Astrocyte (in vitro differentiated cells and primary cell): ENCODE results near the gene MB. TPM values are rescaled to one million over a fixed set of nuclear protein-coding genes. Genes with fewer than 3 reads are reported as not detected.
A peak's percentile ranks its signal among the peaks of the same experiment; 100 is the strongest.

Source experiments
- DNase-seq: peaks from one replicate; pipeline ENCODE4 v3.0.0-alpha.2; 2010; ENCODE audit warnings: low read depth
- FAIRE-seq: peaks from 2 replicates; lab custom pipeline; 2011; peaks lifted over from hg19 to GRCh38; lab: Jason Lieb, UNC
- H2AFZ ChIP-seq: 2 replicates; pipeline ENCODE4 v1.6.0; 2012; ENCODE audit warnings: low read depth, low read length, inconsistent platforms
- H3K27ac ChIP-seq: 2 replicates; pipeline ENCODE4 v1.5.1; 2011; ENCODE audit warnings: low read depth, low read length, inconsistent platforms
- H3K27me3 ChIP-seq: 2 replicates; pipeline ENCODE4 v1.6.0; 2011; ENCODE audit warnings: low read length, inconsistent platforms; ENCODE audit not compliant: insufficient read depth
- H3K36me3 ChIP-seq: 2 replicates; pipeline ENCODE4 v1.5.1; 2011; ENCODE audit warnings: low read length, inconsistent platforms; ENCODE audit not compliant: insufficient read depth
- H3K4me1 ChIP-seq: 2 replicates; pipeline ENCODE4 v1.5.1; 2011; ENCODE audit warnings: low read length, inconsistent platforms; ENCODE audit not compliant: insufficient read depth
- H3K4me2 ChIP-seq: 2 replicates; pipeline ENCODE4 v1.6.0; 2012; ENCODE audit warnings: low read length, inconsistent platforms
- H3K4me3 ChIP-seq: 2 replicates; pipeline ENCODE4 v1.5.1; 2011; ENCODE audit warnings: low read depth, mild to moderate bottlenecking, low read length, inconsistent platforms; ENCODE audit not compliant: insufficient read depth
- H3K79me2 ChIP-seq: 2 replicates; pipeline ENCODE4 v1.6.0; 2012; ENCODE audit warnings: mild to moderate bottlenecking, low read length, inconsistent platforms; ENCODE audit not compliant: insufficient read depth
- H3K9ac ChIP-seq: 2 replicates; pipeline ENCODE4 v1.6.0; 2012; ENCODE audit warnings: mild to moderate bottlenecking, low read length, inconsistent platforms
- H3K9me3 ChIP-seq: 2 replicates; pipeline ENCODE4 v1.5.1; 2012; ENCODE audit warnings: low read depth, mild to moderate bottlenecking, low read length, inconsistent platforms; ENCODE audit not compliant: insufficient read depth
- H4K20me1 ChIP-seq: 2 replicates; pipeline ENCODE4 v1.6.0; 2012; ENCODE audit warnings: low read length, inconsistent platforms; ENCODE audit not compliant: insufficient read depth
- H3K27ac Mint-ChIP-seq: one replicate; pipeline ENCODE4 v1.8.0; 2021; ENCODE audit warnings: mild to moderate bottlenecking, mixed read lengths; ENCODE audit not compliant: unreplicated experiment
- H3K27me3 Mint-ChIP-seq: one replicate; pipeline ENCODE4 v1.8.0; 2021; ENCODE audit warnings: low read depth, mixed read lengths; ENCODE audit not compliant: unreplicated experiment
- H3K36me3 Mint-ChIP-seq: one replicate; pipeline ENCODE4 v1.8.0; 2021; ENCODE audit warnings: low read depth, mixed read lengths; ENCODE audit not compliant: unreplicated experiment
- H3K4me1 Mint-ChIP-seq: one replicate; pipeline ENCODE4 v1.8.0; 2021; ENCODE audit warnings: low read depth, mixed read lengths; ENCODE audit not compliant: unreplicated experiment
- H3K4me3 Mint-ChIP-seq: one replicate; pipeline ENCODE4 v1.8.0; 2021; ENCODE audit warnings: mild to moderate bottlenecking, moderate library complexity, mixed read lengths; ENCODE audit not compliant: unreplicated experiment
- H3K9me3 Mint-ChIP-seq: one replicate; pipeline ENCODE4 v1.8.0; 2021; ENCODE audit warnings: mild to moderate bottlenecking, mixed read lengths; ENCODE audit not compliant: unreplicated experiment
- EZH2 ChIP-seq: IDR thresholded peaks from 2 replicates; pipeline ENCODE4 v1.6.1; 2012; ENCODE audit warnings: mild to moderate bottlenecking, low read length, inconsistent platforms; ENCODE audit not compliant: insufficient read depth
- total RNA-seq: library from RNA; stranded (reverse); gene quantifications from 2 replicates; pipeline ENCODE4 v1.2.1, GENCODE V29; 2021
- TF ChIP-seq, protein P1 (sequence below): IDR thresholded peaks from 2 replicates; pipeline ENCODE4 v1.5.1; 2011; ENCODE audit warnings: low read depth, mild to moderate bottlenecking, inconsistent platforms, low read length, moderate library complexity; ENCODE audit not compliant: insufficient read depth

The MB gene
- total RNA-seq, 1 donor from 2014 or later: not detected

GRCh38 chr22:35601743-35602615 lies 15.2 kb downstream of the MB start:
- no peak overlapping the region for H3K27ac Mint-ChIP-seq
- H3K9me3 Mint-ChIP-seq: no peaks in the 10 kb centered on the region
- FAIRE-seq (no peak), DNase-seq (peak; percentile 71)
- H3K4me1 ChIP-seq: peaks cover 18% of the 10 kb centered on the region
- H3K4me3 ChIP-seq: no peak overlapping the region
- no peaks in the 10 kb centered on the region for H3K36me3 ChIP-seq
- H3K27me3 ChIP-seq: no peaks in the 10 kb centered on the region
- H3K4me1 Mint-ChIP-seq: peaks cover 13% of the 10 kb centered on the region
- H3K9me3 ChIP-seq: no peaks in the 10 kb centered on the region
- no peak overlapping the region for H3K4me2 ChIP-seq
- H4K20me1 ChIP-seq: no peaks in the 10 kb centered on the region
- no peak for TF ChIP-seq EZH2
- TF ChIP-seq, protein P1, sequence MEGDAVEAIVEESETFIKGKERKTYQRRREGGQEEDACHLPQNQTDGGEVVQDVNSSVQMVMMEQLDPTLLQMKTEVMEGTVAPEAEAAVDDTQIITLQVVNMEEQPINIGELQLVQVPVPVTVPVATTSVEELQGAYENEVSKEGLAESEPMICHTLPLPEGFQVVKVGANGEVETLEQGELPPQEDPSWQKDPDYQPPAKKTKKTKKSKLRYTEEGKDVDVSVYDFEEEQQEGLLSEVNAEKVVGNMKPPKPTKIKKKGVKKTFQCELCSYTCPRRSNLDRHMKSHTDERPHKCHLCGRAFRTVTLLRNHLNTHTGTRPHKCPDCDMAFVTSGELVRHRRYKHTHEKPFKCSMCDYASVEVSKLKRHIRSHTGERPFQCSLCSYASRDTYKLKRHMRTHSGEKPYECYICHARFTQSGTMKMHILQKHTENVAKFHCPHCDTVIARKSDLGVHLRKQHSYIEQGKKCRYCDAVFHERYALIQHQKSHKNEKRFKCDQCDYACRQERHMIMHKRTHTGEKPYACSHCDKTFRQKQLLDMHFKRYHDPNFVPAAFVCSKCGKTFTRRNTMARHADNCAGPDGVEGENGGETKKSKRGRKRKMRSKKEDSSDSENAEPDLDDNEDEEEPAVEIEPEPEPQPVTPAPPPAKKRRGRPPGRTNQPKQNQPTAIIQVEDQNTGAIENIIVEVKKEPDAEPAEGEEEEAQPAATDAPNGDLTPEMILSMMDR: no peak
- no peak overlapping the region for H2AFZ ChIP-seq
- H3K27me3 Mint-ChIP-seq: peaks cover 14% of the 10 kb centered on the region
- no peak overlapping the region for H3K4me3 Mint-ChIP-seq
- no peaks in the 10 kb centered on the region for H3K79me2 ChIP-seq
- no peaks in the 10 kb centered on the region for H3K36me3 Mint-ChIP-seq
- H3K9ac ChIP-seq: no peak overlapping the region
- H3K27ac ChIP-seq: no peak overlapping the region

- H3K9me3 Mint-ChIP-seq: no peaks in the 10 kb centered on the region
- H3K4me2 ChIP-seq: no peak overlapping the region
- H3K36me3 ChIP-seq: no peaks in the 10 kb centered on the region
- TF ChIP-seq, protein P1: no peak
- TF ChIP-seq EZH2: no peak
- H3K4me3 Mint-ChIP-seq: no peak overlapping the region
- peaks cover 9% of the 10 kb centered on the region for H3K27me3 Mint-ChIP-seq
- H3K9ac ChIP-seq: no peak overlapping the region
- H3K4me1 ChIP-seq: peaks cover 18% of the 10 kb centered on the region
- no peaks in the 10 kb centered on the region for H3K9me3 ChIP-seq
- no peak overlapping the region for H2AFZ ChIP-seq
- no peaks in the 10 kb centered on the region for H3K79me2 ChIP-seq
- FAIRE-seq (no peak), DNase-seq (no peak)
- H3K4me3 ChIP-seq: no peak overlapping the region
- no peaks in the 10 kb centered on the region for H3K27me3 ChIP-seq
- H3K4me1 Mint-ChIP-seq: peaks cover 13% of the 10 kb centered on the region
- H4K20me1 ChIP-seq: no peaks in the 10 kb centered on the region
- H3K27ac ChIP-seq: no peak overlapping the region
- H3K27ac Mint-ChIP-seq: no peak overlapping the region
- H3K36me3 Mint-ChIP-seq: no peaks in the 10 kb centered on the region
These were observed 16.0 kb downstream of the MB start for GRCh38 chr22:35601013-35601580.
